ENCODE results near the gene POLN.

DNA sequence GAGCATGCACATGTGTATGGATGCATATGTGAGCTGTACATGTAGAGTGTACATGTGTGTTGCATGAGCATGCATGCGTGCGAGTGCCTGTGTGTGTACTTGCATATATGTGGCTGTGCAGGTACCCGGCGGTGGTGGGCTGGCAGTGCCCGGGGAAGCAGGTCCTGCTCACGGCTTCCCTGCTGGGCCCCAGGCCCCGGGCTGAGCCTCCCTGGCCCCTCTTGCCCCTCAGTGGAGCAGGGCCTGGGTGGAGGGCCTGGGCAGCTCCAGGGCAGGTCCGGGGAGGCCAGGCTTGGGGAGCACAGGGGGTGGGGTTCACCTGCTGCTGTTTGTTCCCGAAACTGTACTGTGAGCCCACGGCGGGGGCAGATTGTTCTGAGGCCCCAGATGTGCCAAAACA, 173.4 kb downstream of the POLN start:
- TF ChIP-seq EZH2 (IDR thresholded peaks at IDR 0.05) (no peak), POLR2AphosphoS5 (IDR thresholded peaks at IDR 0.05; ENCODE audit: borderline replicate concordance, low read depth, low read length) (no peak)

Data from SK-N-MC (cell line).